A673 (cell line): ENCODE data around the gene CLIC4.
"Not testable (repeated sequence)": the region's sequence is repeated elsewhere in the genome, so short reads cannot be mapped to it uniquely, and the experiment has no call there.

Source experiments
- EZH2 ChIP-seq: fragments of 200-600 bp; sonication (generic); IDR thresholded peaks from 2 replicates; pipeline ENCODE4 v1.6.1; 2017; ENCODE audit warnings: borderline replicate concordance, low read depth, mild to moderate bottlenecking, mixed read lengths, antibody characterized with exemption, low read length; ENCODE audit not compliant: poor library complexity, severe bottlenecking
- TF ChIP-seq, protein P1 (sequence below): fragments of 300-800, 200-600 bp; sonication (generic); conservative IDR thresholded peaks from 2 replicates; pipeline ENCODE4 v1.5.1; 2017; ENCODE audit warnings: low read depth, mild to moderate bottlenecking, antibody characterized with exemption, low read length, moderate library complexity, mixed read lengths

DNA sequence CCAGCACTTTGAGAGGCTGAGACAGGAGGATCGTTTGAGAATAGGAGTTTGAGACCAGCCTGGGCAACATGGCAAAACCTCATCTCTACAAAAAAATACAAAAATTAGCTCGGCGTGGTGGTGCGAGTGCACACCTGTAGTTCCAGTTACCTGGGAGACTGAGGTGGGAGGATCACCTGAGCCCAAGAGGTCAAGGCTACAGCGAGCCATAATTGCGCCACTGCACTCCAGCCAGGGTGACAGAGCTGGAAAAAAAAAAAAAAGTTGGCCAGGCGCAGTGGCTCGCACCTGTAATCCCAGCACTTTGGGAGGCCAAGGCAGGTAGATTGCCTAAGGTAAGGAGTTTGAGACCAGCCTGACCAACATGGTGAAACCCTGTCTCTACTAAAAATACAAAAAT, 46.9 kb upstream of the CLIC4 start:
- TF ChIP-seq EZH2 = not testable (repeated sequence)
- TF ChIP-seq, protein P1, sequence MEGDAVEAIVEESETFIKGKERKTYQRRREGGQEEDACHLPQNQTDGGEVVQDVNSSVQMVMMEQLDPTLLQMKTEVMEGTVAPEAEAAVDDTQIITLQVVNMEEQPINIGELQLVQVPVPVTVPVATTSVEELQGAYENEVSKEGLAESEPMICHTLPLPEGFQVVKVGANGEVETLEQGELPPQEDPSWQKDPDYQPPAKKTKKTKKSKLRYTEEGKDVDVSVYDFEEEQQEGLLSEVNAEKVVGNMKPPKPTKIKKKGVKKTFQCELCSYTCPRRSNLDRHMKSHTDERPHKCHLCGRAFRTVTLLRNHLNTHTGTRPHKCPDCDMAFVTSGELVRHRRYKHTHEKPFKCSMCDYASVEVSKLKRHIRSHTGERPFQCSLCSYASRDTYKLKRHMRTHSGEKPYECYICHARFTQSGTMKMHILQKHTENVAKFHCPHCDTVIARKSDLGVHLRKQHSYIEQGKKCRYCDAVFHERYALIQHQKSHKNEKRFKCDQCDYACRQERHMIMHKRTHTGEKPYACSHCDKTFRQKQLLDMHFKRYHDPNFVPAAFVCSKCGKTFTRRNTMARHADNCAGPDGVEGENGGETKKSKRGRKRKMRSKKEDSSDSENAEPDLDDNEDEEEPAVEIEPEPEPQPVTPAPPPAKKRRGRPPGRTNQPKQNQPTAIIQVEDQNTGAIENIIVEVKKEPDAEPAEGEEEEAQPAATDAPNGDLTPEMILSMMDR = not testable (repeated sequence)
